H9 (cell line): ENCODE results near the gene MXRA5. TPM values are rescaled to one million over a fixed set of nuclear protein-coding genes. Genes with fewer than 3 reads are reported as not detected.

ENCODE experiments used
- DNase-seq: peaks from one replicate; pipeline ENCODE4 v3.0.0-alpha.2; 2017
- H2AFZ ChIP-seq: one replicate; pipeline ENCODE4 v1.6.1; 2013; ENCODE audit warnings: mild to moderate bottlenecking, low read length, control low read depth, moderate library complexity
- H2AK5ac ChIP-seq: 2 replicates; pipeline ENCODE4 v1.6.1; 2013; ENCODE audit warnings: low read length, control low read depth, mixed read lengths; ENCODE audit not compliant: insufficient read length
- H2BK120ac ChIP-seq: one replicate; pipeline ENCODE4 v1.6.1; 2013; ENCODE audit warnings: low read depth, mild to moderate bottlenecking, low read length, control low read depth, inconsistent platforms; ENCODE audit not compliant: poor library complexity, severe bottlenecking
- H2BK12ac ChIP-seq: 2 replicates; pipeline ENCODE4 v1.6.1; 2013; ENCODE audit warnings: low read length, control low read depth, mixed read lengths, low read depth; ENCODE audit not compliant: insufficient read length
- H2BK15ac ChIP-seq: 2 replicates; pipeline ENCODE4 v1.6.1; 2013; ENCODE audit warnings: low read depth, low read length, control low read depth
- H2BK20ac ChIP-seq: one replicate; pipeline ENCODE4 v1.6.1; 2013; ENCODE audit warnings: low read depth, mild to moderate bottlenecking, low read length, control low read depth, inconsistent platforms; ENCODE audit not compliant: poor library complexity, severe bottlenecking
- H2BK5ac ChIP-seq: 2 replicates; pipeline ENCODE4 v1.6.1; 2013; ENCODE audit warnings: low read length, control low read depth, mixed read lengths; ENCODE audit not compliant: insufficient read length
- H3K14ac ChIP-seq: 2 replicates; pipeline ENCODE4 v1.6.1; 2013; ENCODE audit warnings: low read length, control low read depth; ENCODE audit not compliant: insufficient read depth
- H3K18ac ChIP-seq: 2 replicates; pipeline ENCODE4 v1.6.1; 2013; ENCODE audit warnings: low read depth, mild to moderate bottlenecking, mixed read lengths, low read length, control low read depth; ENCODE audit not compliant: insufficient read length
- H3K23ac ChIP-seq: 2 replicates; pipeline ENCODE4 v1.6.1; 2013; ENCODE audit warnings: low read length, control low read depth, mixed read lengths, low read depth; ENCODE audit not compliant: insufficient read length
- H3K23me2 ChIP-seq: 2 replicates; pipeline ENCODE4 v1.6.1; 2013; ENCODE audit warnings: low read depth, mild to moderate bottlenecking, mixed read lengths, low read length, control low read depth; ENCODE audit not compliant: insufficient read length, poor library complexity, severe bottlenecking
- H3K27ac ChIP-seq: 2 replicates; pipeline ENCODE4 v1.5.1; 2013; ENCODE audit warnings: low read length, control low read depth, mixed read lengths, low read depth; ENCODE audit not compliant: insufficient read length
- H3K27me3 ChIP-seq: 2 replicates; pipeline ENCODE4 v1.6.1; 2013; ENCODE audit warnings: low read length, control low read depth, inconsistent platforms; ENCODE audit not compliant: insufficient read depth
- H3K4ac ChIP-seq: 2 replicates; pipeline ENCODE4 v1.6.1; 2013; ENCODE audit warnings: low read depth, mild to moderate bottlenecking, control low read depth, inconsistent platforms, low read length, moderate library complexity
- H3K4me1 ChIP-seq: 2 replicates; pipeline ENCODE4 v1.6.1; 2013; ENCODE audit warnings: low read length, control low read depth, inconsistent platforms; ENCODE audit not compliant: insufficient read depth
- H3K4me2 ChIP-seq: 2 replicates; pipeline ENCODE4 v1.6.1; 2013; ENCODE audit warnings: low read length, control low read depth, mixed read lengths; ENCODE audit not compliant: insufficient read length, insufficient read depth
- H3K56ac ChIP-seq: 2 replicates; pipeline ENCODE4 v1.6.1; 2013; ENCODE audit warnings: low read depth, mild to moderate bottlenecking, mixed read lengths, low read length, control low read depth; ENCODE audit not compliant: insufficient read length
- H3K79me1 ChIP-seq: 2 replicates; pipeline ENCODE4 v1.6.1; 2013; ENCODE audit warnings: low read depth, mild to moderate bottlenecking, moderate library complexity, low read length, control low read depth, inconsistent platforms; ENCODE audit not compliant: insufficient read depth, poor library complexity, severe bottlenecking
- H3K79me2 ChIP-seq: 2 replicates; pipeline ENCODE4 v1.6.1; 2013; ENCODE audit warnings: low read length, control low read depth, inconsistent platforms; ENCODE audit not compliant: insufficient read depth
- H3K9ac ChIP-seq: 2 replicates; pipeline ENCODE4 v1.6.1; 2013; ENCODE audit warnings: low read length, control low read depth, mixed read lengths; ENCODE audit not compliant: insufficient read length; ENCODE audit errors: extremely low read depth
- H3K9me3 ChIP-seq: one replicate; pipeline ENCODE4 v1.6.1; 2013; ENCODE audit warnings: low read depth, low read length, inconsistent platforms; ENCODE audit not compliant: control insufficient read depth
- H3T11ph ChIP-seq: one replicate; pipeline ENCODE4 v1.6.1; 2013; ENCODE audit warnings: mild to moderate bottlenecking, low read length, control low read depth, inconsistent platforms
- H4K20me1 ChIP-seq: one replicate; pipeline ENCODE4 v1.6.1; 2013; ENCODE audit not compliant: control insufficient read depth, insufficient read length, insufficient read depth
- H4K5ac ChIP-seq: 2 replicates; pipeline ENCODE4 v1.6.1; 2013; ENCODE audit warnings: low read depth, mild to moderate bottlenecking, mixed read lengths, low read length, control low read depth; ENCODE audit not compliant: insufficient read length
- H4K8ac ChIP-seq: replicated peaks from 2 replicates; pipeline ENCODE4 v1.6.1; 2013; ENCODE audit warnings: low read length, control low read depth, mixed read lengths, low read depth; ENCODE audit not compliant: insufficient read length
- H4K91ac ChIP-seq: 2 replicates; pipeline ENCODE4 v1.6.1; 2013; ENCODE audit warnings: low read depth, mild to moderate bottlenecking, moderate library complexity, mixed read lengths, low read length, control low read depth; ENCODE audit not compliant: insufficient read length
- H3K27ac Mint-ChIP-seq, 3 experiments: 2 replicates in 2 of 3; 3 replicates in 1 of 3; pipeline ENCODE4 v1.8.0; 2020 to 2021; ENCODE audit warnings: mixed read lengths in 3 of 3, mild to moderate bottlenecking in 1 of 3, moderate library complexity in 1 of 3
- H3K27me3 Mint-ChIP-seq: 2 replicates; pipeline ENCODE4 v1.8.0; 2021; ENCODE audit warnings: low read depth, mild to moderate bottlenecking, moderate library complexity, mixed read lengths
- H3K36me3 Mint-ChIP-seq, 3 experiments: 2 replicates in 2 of 3; 3 replicates in 1 of 3; pipeline ENCODE4 v1.8.0; 2020 to 2021; ENCODE audit warnings: low read depth in 3 of 3, mixed read lengths in 3 of 3; ENCODE audit not compliant: insufficient read depth in 1 of 3
- H3K4me1 Mint-ChIP-seq, 2 experiments: 2 replicates each; pipeline ENCODE4 v1.8.0; 2020; ENCODE audit warnings: mixed read lengths in 2 of 2
- H3K4me3 Mint-ChIP-seq, 2 experiments: 2 replicates in 1 of 2; 3 replicates in 1 of 2; pipeline ENCODE4 v1.8.0; 2020 to 2021; ENCODE audit warnings: mild to moderate bottlenecking in 2 of 2, mixed read lengths in 2 of 2, moderate library complexity in 1 of 2
- H3K9me3 Mint-ChIP-seq, 2 experiments: 2 replicates in 1 of 2; 3 replicates in 1 of 2; pipeline ENCODE4 v1.8.0; 2020; ENCODE audit warnings: mild to moderate bottlenecking in 2 of 2, mixed read lengths in 2 of 2, moderate library complexity in 1 of 2
- CTCF ChIP-seq: fragments of 200-600 bp; sonication (generic); conservative IDR thresholded peaks from 3 replicates; pipeline ENCODE4 v1.8.0; 2021; ENCODE audit warnings: antibody characterized with exemption, mild to moderate bottlenecking
- WGBS: extraction: QIAGEN DNeasy Blood & Tissue Kit; methylation state at CpG from one replicate; pipeline ENCODE4 v1.1.7; 2013; ENCODE audit warnings: missing lambda C conversion rate, low lambda C conversion rate, mixed read lengths; ENCODE audit not compliant: insufficient read length; ENCODE audit errors: extremely low coverage; 5-methylcytosine and 5-hydroxymethylcytosine counted together
- total RNA-seq: library from RNA; stranded (reverse); gene quantifications from 2 replicates; pipeline ENCODE4 v1.2.1, GENCODE V29; 2021

Gene MXRA5
- total RNA-seq, 1 experiment from 2014 or later = 1.0 TPM

- no peaks in the 10 kb centered on the region; the same call in 1 of the 2 replicates for H3K27me3 Mint-ChIP-seq
- H3K36me3 Mint-ChIP-seq = no peaks in the 10 kb centered on the region; a peak in 1 of 7 replicates
- Histone ChIP-seq H3T11ph (no peak overlapping the region), H2AK5ac (no peak overlapping the region), H2BK20ac (no peak overlapping the region), H4K5ac (no peak overlapping the region), H3K27ac (no peak overlapping the region), H3K4ac (no peak overlapping the region), H3K9me3 (no peaks in the 10 kb centered on the region), H2BK5ac (no peak overlapping the region), H2BK12ac (no peak overlapping the region), H3K18ac (no peak overlapping the region), H3K23me2 (no peaks in the 10 kb centered on the region), H3K79me1 (no peaks in the 10 kb centered on the region), H3K9ac (no peak overlapping the region), H3K27me3 (no peaks in the 10 kb centered on the region), H4K91ac (no peak overlapping the region), H3K79me2 (no peaks in the 10 kb centered on the region), H2BK120ac (no peak overlapping the region), H3K14ac (no peak overlapping the region), H3K56ac (no peak overlapping the region), H3K4me1 (no peaks in the 10 kb centered on the region), H4K8ac (no peak overlapping the region), H3K4me2 (no peak overlapping the region), H2BK15ac (no peak overlapping the region), H4K20me1 (no peaks in the 10 kb centered on the region), H3K23ac (no peak overlapping the region), H2AFZ (no peak overlapping the region)
- H3K4me1 Mint-ChIP-seq = no peaks in the 10 kb centered on the region
- H3K9me3 Mint-ChIP-seq = peaks cover 3 to 5% of the 10 kb centered on the region in 2 experiments; a peak in 4 of 5 replicates
- no peak overlapping the region for H3K27ac Mint-ChIP-seq
- H3K4me3 Mint-ChIP-seq = no peak overlapping the region
- DNase-seq = no peak
- no peak for TF ChIP-seq CTCF
- no CpG with 5 or more reads among the region's 3 CpGs for WGBS
These were observed 77.6 kb downstream of the MXRA5 start for GRCh38 chrX:3268829-3269228.
